ENCODE measurements around the gene MYBPH.
A peak's percentile ranks its signal among the peaks of the same experiment; 100 is the strongest.

Gene MYBPH

GRCh38 chr1:203148579-203148978, 27.0 kb downstream of the MYBPH start:
- DNase-seq (ENCODE audit: low read depth), result no peak

- no peak for DNase-seq (ENCODE audit: low read depth)
Measured at GRCh38 chr1:203148127-203148526, 27.5 kb downstream of the MYBPH start.

- no peak for DNase-seq (ENCODE audit: low read depth)
Measured at GRCh38 chr1:203147376-203147775, 28.2 kb downstream of the MYBPH start.

GRCh38 chr1:203146537-203146936, 29.1 kb downstream of the MYBPH start:
- no peak for DNase-seq (ENCODE audit: low read depth)

GRCh38 chr1:203146042-203146369, 29.6 kb downstream of the MYBPH start:
- no peak for DNase-seq (ENCODE audit: low read depth)

GRCh38 chr1:203145321-203146041, 30.1 kb downstream of the MYBPH start:
- DNase-seq (ENCODE audit: low read depth), result no peak

GRCh38 chr1:203144661-203145060, 31.0 kb downstream of the MYBPH start:
- DNase-seq (ENCODE audit: low read depth), result no peak

GRCh38 chr1:203143641-203144040, 32.0 kb downstream of the MYBPH start:
- no peak for DNase-seq (ENCODE audit: low read depth)

- DNase-seq (ENCODE audit: low read depth), result no peak
Measured at GRCh38 chr1:203142684-203143408, 32.8 kb downstream of the MYBPH start.

GRCh38 chr1:203142124-203142523, 33.5 kb downstream of the MYBPH start:
- DNase-seq (ENCODE audit: low read depth), result no peak

- no peak for DNase-seq (ENCODE audit: low read depth)
Measured at GRCh38 chr1:203140743-203141520, 34.7 kb downstream of the MYBPH start.

- DNase-seq (ENCODE audit: low read depth), result no peak
Measured at GRCh38 chr1:203139976-203140475, 35.6 kb downstream of the MYBPH start.

GRCh38 chr1:203138066-203138465, 37.6 kb downstream of the MYBPH start:
- DNase-seq (ENCODE audit: low read depth), result no peak

- no peak for DNase-seq (ENCODE audit: low read depth)
Measured at GRCh38 chr1:203137324-203137723, 38.3 kb downstream of the MYBPH start.

- no peak for DNase-seq (ENCODE audit: low read depth)
Measured at GRCh38 chr1:203136409-203137042, 39.1 kb downstream of the MYBPH start.

- DNase-seq (ENCODE audit: low read depth), result no peak
Measured at GRCh38 chr1:203135636-203136305, 39.9 kb downstream of the MYBPH start.

- DNase-seq (ENCODE audit: low read depth), result peak; percentile 95
Measured at GRCh38 chr1:203133970-203134725, 41.5 kb downstream of the MYBPH start.

GRCh38 chr1:203131548-203132200, 44.0 kb downstream of the MYBPH start:
- no peak for DNase-seq (ENCODE audit: low read depth)

- DNase-seq (ENCODE audit: low read depth), result no peak
Measured at GRCh38 chr1:203130358-203130985, 45.2 kb downstream of the MYBPH start.
